Lung (tissue), 16 donors: Measurements from ENCODE around the gene TRMT1L. TPM values are rescaled to one million over a fixed set of nuclear protein-coding genes. Genes with fewer than 3 reads are reported as not detected.
A peak's percentile ranks its signal among the peaks of the same experiment; 100 is the strongest.
"Not testable (repeated sequence)": the region's sequence is repeated elsewhere in the genome, so short reads cannot be mapped to it uniquely, and the experiment has no call there.

Experiments used
- ATAC-seq: fragments of 200-7000 bp; cut with Tn5 transposase; one replicate; pipeline ENCODE4 v1.9.1; 2020; ENCODE audit warnings: moderate number of reproducible peaks; ENCODE audit not compliant: insufficient read depth, low FRiP score
- DNase-seq, 3 donors: peaks; one replicate each; pipeline ENCODE4 v3.0.0-alpha.2; 2013 to 2017
- H3K27ac ChIP-seq, 2 donors: one replicate each; pipeline ENCODE4 v1.5.1; 2013; ENCODE audit warnings: mild to moderate bottlenecking in 2 of 2, moderate library complexity in 2 of 2, control low read depth in 1 of 2, inconsistent platforms in 1 of 2, low read depth in 1 of 2, low read length in 1 of 2
- H3K27me3 ChIP-seq, 3 donors: one replicate each; pipeline ENCODE4 v1.5.1; 2013; ENCODE audit warnings: low read length in 2 of 3; ENCODE audit not compliant: control insufficient read depth in 3 of 3, insufficient read depth in 3 of 3
- H3K36me3 ChIP-seq, 4 donors: one replicate each; pipeline ENCODE4 v1.5.1; 2013; ENCODE audit warnings: low read length in 4 of 4, mild to moderate bottlenecking in 1 of 4, moderate library complexity in 1 of 4; ENCODE audit not compliant: control insufficient read depth in 4 of 4, insufficient read depth in 4 of 4
- H3K4me1 ChIP-seq, 5 donors: one replicate each; pipeline ENCODE4 v1.5.1; 2013; ENCODE audit warnings: low read length in 5 of 5, mild to moderate bottlenecking in 2 of 5, moderate library complexity in 1 of 5; ENCODE audit not compliant: control insufficient read depth in 5 of 5, insufficient read depth in 5 of 5
- H3K4me3 ChIP-seq: one replicate; pipeline ENCODE4 v1.5.1; 2013; ENCODE audit warnings: mild to moderate bottlenecking, control low read depth, moderate library complexity
- H3K9ac ChIP-seq, 2 donors: one replicate each; pipeline ENCODE4 v1.5.1; 2013; ENCODE audit warnings: low read length in 2 of 2, control low read depth in 1 of 2; ENCODE audit not compliant: insufficient read depth in 1 of 2
- H3K9me3 ChIP-seq, 4 donors: one replicate each; pipeline ENCODE4 v1.5.1; 2013; ENCODE audit warnings: low read length in 3 of 4, mild to moderate bottlenecking in 1 of 4, moderate library complexity in 1 of 4; ENCODE audit not compliant: control insufficient read depth in 4 of 4, insufficient read depth in 3 of 4
- WGBS, 2 donors: extraction: QIAGEN DNeasy Blood & Tissue Kit; methylation state at CpG; one replicate each; pipeline ENCODE4 v1.1.7; 2013; 5-methylcytosine and 5-hydroxymethylcytosine counted together
- long read RNA-seq, 5 donors: transcript quantifications; one replicate each; lab custom pipeline, GENCODE V29; 2026
- polyA plus RNA-seq, 2 donors: library from polyadenylated mRNA; stranded (reverse); fragments of 200-250 nt; gene quantifications; one replicate each; pipeline ENCODE4 v1.2.1, GENCODE V29; 2013
- total RNA-seq, 2 donors: library from RNA; depleted of rRNA in 1 of 2; stranded (reverse); fragments of >200 nt in 1 of 2; gene quantifications; one replicate each; pipeline ENCODE4 v1.2.1, GENCODE V29; 2014 to 2021
- TF ChIP-seq, protein P1 (sequence below): IDR thresholded peaks from 2 replicates; pipeline ENCODE4 v1.5.1; 2012; ENCODE audit warnings: mild to moderate bottlenecking; ENCODE audit errors: control extremely low read depth, extremely low read depth
- donor health status: control.
- donor health status: control.
- donor health status: Bipolar disorder and iron deficiency.
- donor health status: healthy.
- donor health status: DM: yes; HTN: yes; CAD: no.

Gene TRMT1L, protein sequence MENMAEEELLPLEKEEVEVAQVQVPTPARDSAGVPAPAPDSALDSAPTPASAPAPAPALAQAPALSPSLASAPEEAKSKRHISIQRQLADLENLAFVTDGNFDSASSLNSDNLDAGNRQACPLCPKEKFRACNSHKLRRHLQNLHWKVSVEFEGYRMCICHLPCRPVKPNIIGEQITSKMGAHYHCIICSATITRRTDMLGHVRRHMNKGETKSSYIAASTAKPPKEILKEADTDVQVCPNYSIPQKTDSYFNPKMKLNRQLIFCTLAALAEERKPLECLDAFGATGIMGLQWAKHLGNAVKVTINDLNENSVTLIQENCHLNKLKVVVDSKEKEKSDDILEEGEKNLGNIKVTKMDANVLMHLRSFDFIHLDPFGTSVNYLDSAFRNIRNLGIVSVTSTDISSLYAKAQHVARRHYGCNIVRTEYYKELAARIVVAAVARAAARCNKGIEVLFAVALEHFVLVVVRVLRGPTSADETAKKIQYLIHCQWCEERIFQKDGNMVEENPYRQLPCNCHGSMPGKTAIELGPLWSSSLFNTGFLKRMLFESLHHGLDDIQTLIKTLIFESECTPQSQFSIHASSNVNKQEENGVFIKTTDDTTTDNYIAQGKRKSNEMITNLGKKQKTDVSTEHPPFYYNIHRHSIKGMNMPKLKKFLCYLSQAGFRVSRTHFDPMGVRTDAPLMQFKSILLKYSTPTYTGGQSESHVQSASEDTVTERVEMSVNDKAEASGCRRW
- total RNA-seq (10 to 100 TPM; 15.5 to 30.3 TPM), polyA plus RNA-seq (10 to 100 TPM in 1 of 2 donors, 1 to 10 TPM in 1; 5.8 to 10.5 TPM)
- long read RNA-seq, donor 1, full-length matches to known transcripts, result 5 of 5 reads
- long read RNA-seq, donor 1, partial matches to known transcripts, result 0 of 5 reads
- long read RNA-seq, donor 1, other reads (novel, unspliced or antisense), result 0 of 5 reads
- long read RNA-seq, donor 2, result 0 reads
- long read RNA-seq, donor 3, full-length matches to known transcripts, result 3 of 3 reads
- long read RNA-seq, donor 3, partial matches to known transcripts, result 0 of 3 reads
- long read RNA-seq, donor 3, other reads (novel, unspliced or antisense), result 0 of 3 reads
- long read RNA-seq, donor 4, result 0 reads
- long read RNA-seq, donor 5, full-length matches to known transcripts, result 4 of 4 reads
- long read RNA-seq, donor 5, partial matches to known transcripts, result 0 of 4 reads
- long read RNA-seq, donor 5, other reads (novel, unspliced or antisense), result 0 of 4 reads

GRCh38 chr1:185156854-185157598 is at the start of gene TRMT1L, which contains the start of gene SWT1:
TRMT1L (minus strand) TSS chr1:185156953; CDS start chr1:185156712, 241 bp downstream.
SWT1 (plus strand) TSS chr1:185157167; CDS start chr1:185160842, 3,675 bp downstream.
- H3K4me1 ChIP-seq, result peaks cover 3 to 24% (median 11%) of the 10 kb centered on the region in 5 donors
- WGBS, 2 donors, result 0 to 1% methylated on average over 62 to 63 of the region's 63 CpGs
- H3K27me3 ChIP-seq, result no peaks in the 10 kb centered on the region
- peak within 1 kb of the TSS; percentile 90 to 98 for H3K9ac ChIP-seq
- peak; percentile 100 for DNase-seq
- ATAC-seq, result peak; percentile 96
- H3K27ac ChIP-seq, result peak within 1 kb of the TSS; percentile 95 to 99
- TF ChIP-seq, protein P1, sequence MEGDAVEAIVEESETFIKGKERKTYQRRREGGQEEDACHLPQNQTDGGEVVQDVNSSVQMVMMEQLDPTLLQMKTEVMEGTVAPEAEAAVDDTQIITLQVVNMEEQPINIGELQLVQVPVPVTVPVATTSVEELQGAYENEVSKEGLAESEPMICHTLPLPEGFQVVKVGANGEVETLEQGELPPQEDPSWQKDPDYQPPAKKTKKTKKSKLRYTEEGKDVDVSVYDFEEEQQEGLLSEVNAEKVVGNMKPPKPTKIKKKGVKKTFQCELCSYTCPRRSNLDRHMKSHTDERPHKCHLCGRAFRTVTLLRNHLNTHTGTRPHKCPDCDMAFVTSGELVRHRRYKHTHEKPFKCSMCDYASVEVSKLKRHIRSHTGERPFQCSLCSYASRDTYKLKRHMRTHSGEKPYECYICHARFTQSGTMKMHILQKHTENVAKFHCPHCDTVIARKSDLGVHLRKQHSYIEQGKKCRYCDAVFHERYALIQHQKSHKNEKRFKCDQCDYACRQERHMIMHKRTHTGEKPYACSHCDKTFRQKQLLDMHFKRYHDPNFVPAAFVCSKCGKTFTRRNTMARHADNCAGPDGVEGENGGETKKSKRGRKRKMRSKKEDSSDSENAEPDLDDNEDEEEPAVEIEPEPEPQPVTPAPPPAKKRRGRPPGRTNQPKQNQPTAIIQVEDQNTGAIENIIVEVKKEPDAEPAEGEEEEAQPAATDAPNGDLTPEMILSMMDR, result no peak
- H3K4me3 ChIP-seq, result peak within 1 kb of the TSS; percentile 85
- H3K36me3 ChIP-seq, result peaks cover 0 to 5% (median 0%) of the 10 kb centered on the region in 4 donors
- H3K9me3 ChIP-seq, result no peaks in the 10 kb centered on the region

GRCh38 chr1:185200889-185201288 is 44.1 kb upstream of the TRMT1L start:
- no peaks in the 10 kb centered on the region for H3K4me1 ChIP-seq
- TF ChIP-seq, protein P1, result no peak
- H3K9ac ChIP-seq, result no peak overlapping the region
- H3K27ac ChIP-seq, result no peak overlapping the region
- no peaks in the 10 kb centered on the region for H3K9me3 ChIP-seq
- no peaks in the 10 kb centered on the region for H3K27me3 ChIP-seq
- WGBS, 2 donors, result 97% methylated on average over 8 of the region's 8 CpGs
- no peak overlapping the region for H3K4me3 ChIP-seq
- peaks cover 0 to 4% (median 3%) of the 10 kb centered on the region in 4 donors for H3K36me3 ChIP-seq
- DNase-seq (no peak), ATAC-seq (no peak)

- not testable (repeated sequence) for H3K9ac ChIP-seq, H3K4me3 ChIP-seq, H3K36me3 ChIP-seq, H3K9me3 ChIP-seq, H3K27ac ChIP-seq, ATAC-seq, DNase-seq, H3K27me3 ChIP-seq, H3K4me1 ChIP-seq
- 98 to 100% methylated on average over 4 of the region's 4 CpGs for WGBS, 2 donors
Measured at GRCh38 chr1:185198712-185199111, 42.0 kb upstream of the TRMT1L start.
